ENCODE data around the gene ARGLU1.

ARGLU1 gene

DNA sequence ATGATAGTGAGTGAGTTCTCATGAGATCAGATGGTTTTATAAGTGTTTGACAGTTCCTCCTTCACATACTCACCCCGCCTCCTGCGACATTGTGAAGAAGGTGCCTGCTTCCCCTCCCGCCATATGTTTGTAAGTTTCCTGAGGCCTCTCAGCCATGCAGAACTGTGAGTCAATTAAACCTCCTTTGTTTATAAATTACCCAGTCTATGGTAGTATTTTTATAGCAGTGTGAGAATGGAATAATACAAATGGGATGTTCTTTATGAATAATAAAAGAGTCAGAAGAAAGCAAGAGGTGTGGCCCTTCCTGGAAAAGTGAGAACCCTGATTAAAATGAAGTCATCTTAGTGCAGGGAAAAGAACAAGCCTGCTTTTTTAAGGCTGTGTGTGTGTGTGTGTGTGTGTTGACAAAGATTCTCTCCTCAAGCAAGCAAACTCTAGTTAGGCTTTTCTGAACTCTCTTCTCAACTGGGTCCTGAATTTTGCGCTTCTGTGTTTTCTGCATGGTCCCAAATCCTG is 18.8 kb upstream of the ARGLU1 start:
- no peak for DNase-seq

DNA sequence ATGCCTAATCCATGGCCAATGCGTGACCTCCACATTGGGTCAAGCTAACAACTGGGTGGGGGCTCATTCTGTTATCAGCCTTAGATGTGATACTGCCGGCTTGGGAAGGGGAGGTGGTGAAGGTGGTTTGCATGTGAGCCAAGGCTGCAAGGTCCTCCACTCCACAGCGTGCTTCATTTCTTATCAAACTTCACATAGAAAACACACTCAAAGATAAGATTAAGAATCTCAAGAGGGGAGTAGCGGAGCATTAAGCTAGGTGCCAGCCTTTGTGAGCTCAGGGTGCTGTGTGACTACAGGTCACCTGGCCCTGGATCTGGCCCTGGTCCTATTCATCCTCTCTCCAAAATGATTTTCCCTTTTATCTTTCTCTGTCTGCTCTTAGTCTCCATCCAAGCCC is 13.3 kb upstream of the ARGLU1 start:
- no peak for DNase-seq

DNA sequence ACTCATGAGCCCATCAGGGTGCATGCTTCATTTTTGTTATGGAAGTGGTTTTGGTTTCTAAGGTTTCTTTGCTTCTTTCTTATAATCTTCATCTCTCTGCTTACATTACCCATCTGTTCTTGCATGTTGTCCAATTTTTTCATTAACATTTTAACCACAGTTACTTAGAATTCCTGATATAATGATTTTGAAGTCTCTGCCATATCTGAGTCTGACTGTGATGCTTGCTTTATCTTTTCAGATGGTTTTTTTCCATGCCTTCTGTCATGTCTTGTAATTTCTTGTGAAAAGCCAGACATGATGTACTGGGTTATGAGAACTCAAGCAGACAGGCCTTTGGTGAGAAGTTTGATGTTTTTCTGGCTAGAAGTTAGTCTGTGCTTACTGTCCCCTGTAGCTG is 8.0 kb upstream of the ARGLU1 start:
- DNase-seq: no peak

DNA sequence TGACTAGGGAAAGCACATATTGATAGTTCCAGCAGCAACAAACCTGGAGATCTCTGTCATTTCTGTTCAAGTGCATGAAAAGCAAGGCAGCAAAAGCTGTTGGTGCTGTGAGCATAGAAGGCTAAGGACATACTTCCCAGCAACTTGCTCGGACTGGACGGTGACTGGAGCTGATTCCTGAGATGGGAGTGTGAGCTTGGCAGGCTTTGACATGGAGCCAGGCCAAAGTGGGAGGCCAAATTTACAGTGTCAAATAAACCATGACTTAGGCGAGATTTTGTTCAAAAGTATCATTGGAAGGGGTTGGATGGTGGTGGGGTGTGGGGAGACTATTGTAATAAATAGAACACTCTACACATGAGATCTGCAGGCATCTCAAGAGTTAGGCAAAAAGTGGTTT is 5.9 kb upstream of the ARGLU1 start:
- no peak for DNase-seq

DNA sequence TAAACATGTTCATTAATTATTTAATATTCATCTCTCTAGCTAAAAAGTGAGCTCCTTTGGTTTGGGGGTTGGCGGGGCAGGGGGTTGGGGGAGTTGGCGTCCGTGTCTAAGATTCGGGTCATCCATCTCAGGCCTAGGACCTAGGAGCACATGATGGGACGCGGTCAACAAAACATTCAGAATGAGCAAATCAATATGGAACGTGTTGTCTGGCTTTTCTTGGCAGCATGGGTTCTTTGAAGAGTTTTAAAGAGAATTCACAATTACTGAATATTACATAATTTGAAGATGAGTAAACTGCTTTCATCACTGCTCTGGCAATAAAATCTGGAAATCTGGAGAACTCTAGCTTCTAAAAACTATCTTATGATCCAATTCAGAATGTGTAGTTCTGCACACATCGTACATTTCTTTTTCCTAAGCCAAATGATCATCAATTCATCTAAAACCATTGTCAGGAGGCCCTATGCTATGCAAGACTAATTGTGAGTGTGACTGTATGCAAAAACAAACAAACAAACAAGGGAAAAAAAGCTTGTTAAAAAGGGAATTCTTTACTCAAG is 5.4 kb upstream of the ARGLU1 start:
- DNase-seq: no peak

DNA sequence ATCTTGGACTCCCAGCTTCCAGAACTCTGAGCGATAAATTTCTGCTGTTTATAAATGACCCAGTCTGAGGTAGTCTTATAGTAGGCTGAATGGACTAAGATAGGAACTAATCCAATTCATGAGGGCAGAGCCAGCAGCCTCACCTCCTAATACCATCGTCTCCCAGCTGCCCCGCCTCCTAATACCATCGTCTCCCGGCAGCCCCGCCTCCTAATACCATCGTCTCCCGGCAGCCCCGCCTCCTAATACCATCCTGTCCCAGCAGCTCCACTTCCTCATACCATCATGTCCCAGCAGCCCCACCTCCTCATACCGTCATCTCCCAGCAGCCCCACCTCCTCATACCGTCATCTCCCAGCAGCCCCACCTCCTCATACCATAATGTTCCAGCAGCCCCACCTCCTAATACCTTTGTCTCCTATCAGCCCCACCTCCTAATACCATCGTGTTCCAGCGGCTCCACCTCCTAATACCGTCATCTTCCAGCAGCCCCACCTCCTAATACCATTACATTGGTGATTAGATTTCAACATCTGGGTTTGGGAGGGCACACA is 2.4 kb upstream of the ARGLU1 start:
- DNase-seq: no peak

DNA sequence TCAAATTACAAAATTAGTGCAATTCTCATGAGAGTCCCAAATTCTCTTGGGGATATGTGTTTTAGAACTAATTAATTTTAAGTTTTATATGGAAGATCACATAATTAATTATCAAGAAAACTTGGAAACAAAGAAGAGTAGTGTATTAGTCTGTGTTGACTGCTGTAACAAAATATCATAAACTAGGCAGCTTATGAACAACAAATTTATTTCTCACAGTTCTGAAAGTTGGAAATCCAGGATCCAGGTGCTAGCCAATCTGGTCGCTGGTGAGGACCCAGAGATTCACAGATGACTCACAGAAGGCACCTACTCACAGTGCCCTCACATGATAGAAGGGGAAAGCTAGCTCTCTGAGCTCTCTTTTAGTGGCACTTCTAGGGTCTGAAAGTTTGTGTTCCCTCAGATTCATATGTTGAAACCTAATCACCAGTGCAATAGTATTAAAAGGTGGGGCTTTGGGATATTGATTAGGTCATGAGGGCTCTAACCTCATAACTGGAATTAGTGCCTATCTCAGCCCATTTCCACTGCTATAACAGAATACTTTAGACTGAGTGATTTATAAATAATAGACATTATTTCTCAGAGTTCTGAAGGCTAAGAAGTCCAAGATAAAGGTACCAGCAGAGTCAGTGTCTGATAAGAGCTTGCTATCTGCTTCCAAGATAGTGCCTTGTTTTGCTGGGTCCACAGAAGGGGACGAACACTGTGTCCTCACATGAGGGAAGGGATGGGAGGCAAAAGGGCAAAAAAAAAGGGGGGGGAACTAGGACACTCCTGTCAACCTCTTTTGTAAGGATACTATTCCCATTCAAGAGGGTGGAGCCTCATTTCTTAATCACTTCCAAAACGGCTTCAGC is 1.5 kb upstream of the ARGLU1 start:
- no peak for DNase-seq

DNA sequence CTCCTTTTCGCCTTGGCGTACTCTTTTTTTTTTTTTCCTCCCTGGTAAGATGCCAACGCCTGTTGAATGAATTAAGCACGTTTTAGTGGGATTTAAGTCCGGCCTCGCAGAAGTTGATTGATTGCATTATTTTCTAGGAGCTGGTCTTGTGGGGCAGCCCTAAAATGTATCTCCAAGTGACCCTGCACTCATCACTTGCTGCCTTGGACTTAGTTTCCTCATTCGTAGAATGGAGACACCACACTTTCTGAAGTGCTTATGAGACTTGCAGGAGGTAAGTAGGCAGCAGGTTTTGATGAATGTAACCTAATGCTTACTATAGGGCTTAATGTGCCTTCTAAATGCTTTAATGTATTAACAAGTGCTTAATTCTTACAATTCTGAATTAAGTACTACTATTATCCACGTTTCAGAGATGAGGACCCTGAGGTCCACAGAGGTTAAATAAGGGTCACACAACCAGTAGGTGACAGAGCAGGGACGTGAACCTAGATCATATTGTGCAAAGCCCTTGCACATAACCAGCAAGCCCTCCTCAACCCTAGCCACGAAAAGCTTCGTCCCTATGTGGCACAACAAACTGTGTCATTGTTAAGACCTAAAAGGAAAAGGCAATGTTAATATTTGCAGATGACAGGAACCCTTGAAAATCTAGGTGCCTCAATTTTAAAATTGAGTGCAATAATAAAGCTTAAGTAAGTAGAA is 514 bp upstream of the ARGLU1 start:
- DNase-seq: no peak

DNA sequence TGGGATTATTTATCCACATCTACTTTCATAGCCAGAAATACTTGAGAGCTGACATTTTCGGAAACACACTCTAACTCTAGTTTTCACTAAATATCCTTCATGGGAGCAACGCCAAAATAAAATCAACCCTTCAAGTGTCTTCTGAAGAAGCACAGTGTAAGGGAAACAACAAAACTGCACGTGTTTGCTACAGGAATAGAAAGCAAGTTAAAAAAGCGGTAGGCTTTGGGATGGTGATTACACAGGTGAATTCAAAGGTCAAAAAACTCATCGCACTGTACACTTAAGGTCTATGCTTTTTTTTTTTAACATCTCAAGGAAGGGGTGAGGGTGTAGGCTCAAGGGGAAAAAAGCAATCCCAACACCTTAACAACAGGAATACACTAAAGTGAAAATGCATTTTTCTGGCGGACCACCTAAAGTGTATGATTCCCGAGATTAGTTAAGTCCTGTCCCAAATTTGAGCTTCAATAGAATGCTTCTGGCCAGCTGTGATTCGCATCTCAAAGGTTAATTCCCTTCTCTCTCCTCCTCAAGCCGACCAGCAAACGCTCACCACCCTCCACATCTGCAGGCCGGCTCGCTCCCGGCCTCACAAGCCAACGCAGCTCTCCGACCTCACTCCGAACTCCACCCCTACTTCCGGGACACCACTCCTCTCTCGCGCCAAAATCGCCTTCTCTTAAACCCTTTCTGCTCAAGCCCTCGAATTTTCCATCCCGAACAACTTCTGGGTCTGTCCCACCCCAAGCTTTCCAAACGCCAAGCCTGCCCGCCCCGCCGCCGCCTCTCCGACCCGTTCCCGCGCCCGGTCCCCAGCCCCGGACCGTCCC is 1.1 kb downstream of the ARGLU1 start:
- no peak for DNase-seq

DNA sequence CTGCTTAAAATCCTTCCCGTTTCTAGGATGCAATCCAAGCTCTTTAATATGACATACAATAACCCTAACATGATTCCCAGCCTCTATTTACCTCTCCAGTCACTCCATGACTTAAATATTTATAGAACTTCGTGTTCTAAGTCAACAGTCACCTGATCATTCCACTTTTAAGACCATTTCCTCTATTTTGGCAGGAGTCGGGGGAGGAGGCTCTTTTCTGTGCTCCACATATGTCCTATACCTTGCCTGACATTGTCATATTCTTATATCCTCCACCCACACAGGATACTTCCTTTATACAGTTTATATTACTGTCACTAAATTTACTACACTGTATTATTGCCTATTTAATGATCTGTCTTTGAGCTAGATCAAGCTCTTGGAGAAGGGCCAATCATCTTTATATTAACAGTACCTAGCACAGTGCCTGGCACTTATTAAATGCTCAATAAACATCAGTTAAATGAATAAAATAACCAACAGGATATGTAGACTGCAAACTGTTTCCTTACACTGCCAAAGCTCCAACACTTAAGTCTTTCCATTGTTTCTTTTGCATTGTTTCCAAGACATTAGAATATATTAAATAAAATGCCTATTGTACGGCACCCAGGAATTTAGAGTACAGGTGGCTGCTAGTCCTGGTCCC is 2.7 kb downstream of the ARGLU1 start:
- no peak for DNase-seq

DNA sequence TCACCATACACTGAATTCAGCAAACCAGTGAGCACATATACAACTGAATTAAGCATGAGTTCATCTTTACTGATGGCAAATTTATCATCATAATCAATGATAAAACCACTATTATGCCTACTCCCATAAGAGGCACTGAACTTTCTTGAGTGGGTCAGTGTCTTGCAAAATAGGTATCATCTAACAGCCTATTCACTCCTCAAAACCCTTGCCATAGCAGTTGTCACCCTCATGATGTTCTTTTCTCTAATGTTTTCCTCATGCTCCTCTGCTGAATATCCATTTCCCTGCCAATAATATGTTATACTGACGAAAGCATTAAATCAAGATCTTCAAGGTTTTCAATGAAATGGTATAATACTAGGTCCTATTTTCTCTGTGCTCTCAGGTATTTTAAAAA is 5.6 kb downstream of the ARGLU1 start:
- DNase-seq: no peak

DNA sequence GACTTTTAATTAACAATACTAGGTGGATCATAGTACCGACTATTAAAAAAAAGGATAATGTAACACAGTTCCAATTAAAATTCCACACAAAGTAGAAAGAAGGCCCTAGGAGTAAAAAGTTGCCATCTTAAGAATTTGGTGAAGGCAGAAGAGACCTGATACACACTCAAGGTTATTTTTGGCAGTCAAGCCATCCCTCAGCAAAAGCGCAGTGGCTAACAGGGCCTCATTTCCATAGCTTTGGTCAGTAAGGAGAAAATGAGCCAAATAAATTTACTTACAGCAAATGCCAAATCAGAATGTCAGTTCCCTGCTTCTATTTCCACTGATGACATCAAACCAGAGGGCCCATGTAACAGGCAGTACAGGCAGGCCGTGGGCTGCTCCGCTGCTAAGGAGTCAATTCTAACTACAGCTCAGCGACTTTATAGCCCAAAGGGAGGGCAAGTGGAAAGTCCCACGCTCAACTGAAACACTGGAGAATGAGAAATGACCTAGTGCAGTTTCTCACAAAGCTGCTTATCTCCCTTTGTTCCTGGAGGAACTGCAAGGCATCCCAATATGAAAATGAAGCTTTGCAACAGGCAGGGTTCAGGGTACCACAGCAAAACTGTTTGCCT is 6.3 kb downstream of the ARGLU1 start:
- DNase-seq: no peak

DNA sequence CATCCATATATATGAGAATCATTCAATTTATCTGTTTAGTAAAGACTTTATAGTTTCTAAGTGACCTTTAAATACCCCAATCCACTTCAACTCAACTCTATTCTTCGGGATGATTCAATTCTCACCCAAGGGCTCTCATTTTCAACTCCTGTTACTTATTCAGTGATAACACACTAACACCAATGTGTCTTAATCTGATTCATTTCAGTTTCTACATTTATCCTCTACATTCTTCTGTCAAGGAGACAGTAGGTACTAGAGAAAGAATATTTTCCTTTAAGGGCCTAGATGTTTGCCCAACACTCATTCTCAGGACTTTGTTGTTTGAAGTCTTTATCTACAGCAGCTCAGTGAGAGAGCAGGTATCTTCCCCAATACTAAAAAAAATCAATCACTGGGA is 7.1 kb downstream of the ARGLU1 start:
- no peak for DNase-seq

DNA sequence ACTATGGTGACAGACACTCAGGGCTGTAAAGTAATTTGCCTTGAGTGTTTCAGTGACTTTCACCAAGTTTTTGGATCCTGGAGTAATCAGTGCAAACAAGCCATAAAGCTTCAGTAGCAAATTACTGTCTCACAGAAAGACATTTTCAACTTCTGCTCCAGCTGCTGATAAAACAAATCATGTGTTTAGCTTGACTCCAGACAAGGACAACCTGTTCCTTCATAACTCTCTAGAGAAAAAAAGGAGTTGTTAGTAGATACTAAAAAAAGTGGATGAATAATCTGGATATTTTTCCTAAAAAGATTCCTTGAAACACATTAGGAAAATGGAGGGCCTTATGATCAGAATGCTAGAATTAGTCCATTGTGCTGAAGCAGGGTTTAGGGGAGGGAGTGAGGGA is 9.4 kb downstream of the ARGLU1 start:
- DNase-seq: no peak

DNA sequence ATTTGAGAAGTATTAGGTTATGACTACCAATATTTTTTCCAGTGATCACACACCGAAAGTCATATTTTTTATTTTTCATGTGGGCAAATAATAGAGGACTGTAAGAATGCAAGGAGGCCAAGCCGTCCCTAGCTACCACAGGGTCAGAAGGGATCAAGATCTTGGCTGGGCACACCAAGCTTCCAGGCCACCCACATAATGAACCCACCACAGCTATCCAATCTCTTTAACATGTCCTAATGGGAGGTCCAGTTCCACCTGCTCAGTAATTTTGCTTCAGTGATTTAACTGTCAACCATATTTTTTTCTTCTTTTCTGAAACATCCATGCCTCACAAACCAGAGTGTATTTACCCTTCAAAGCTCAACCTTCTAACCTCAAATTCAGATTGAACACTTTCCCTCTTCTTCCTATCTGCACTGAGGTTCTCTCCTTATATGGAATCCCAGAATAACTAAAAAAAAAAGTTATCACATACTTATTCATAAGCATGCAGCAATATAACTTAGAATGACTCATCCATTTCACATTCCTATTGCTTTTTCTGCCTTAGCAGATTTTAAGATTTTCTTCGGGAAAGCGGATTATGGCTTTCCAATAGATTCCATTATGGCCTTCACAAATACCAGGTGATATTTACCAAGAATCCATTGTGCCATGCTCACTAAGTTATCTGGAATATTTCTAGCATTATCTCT is 12.2 kb downstream of the ARGLU1 start:
- DNase-seq: no peak

DNA sequence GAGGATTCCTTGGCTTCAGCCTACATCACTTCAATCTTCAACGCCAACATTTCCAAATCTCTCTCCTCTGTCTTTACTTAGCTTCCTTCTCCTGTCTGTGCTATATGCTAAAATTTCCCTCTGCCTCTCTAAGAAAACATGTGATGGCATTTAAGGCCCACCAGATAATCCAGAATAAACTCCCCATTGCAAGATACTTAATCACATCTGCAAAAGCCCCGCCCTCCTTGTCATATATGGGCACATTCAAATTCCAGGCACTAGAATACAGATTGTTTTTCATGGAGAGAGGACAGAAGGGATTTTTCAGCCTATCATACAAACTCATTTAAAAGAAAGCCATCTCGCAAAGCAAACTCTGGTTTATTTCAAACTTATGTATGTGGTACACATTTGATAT is 16.2 kb downstream of the ARGLU1 start:
- no peak for DNase-seq

DNA sequence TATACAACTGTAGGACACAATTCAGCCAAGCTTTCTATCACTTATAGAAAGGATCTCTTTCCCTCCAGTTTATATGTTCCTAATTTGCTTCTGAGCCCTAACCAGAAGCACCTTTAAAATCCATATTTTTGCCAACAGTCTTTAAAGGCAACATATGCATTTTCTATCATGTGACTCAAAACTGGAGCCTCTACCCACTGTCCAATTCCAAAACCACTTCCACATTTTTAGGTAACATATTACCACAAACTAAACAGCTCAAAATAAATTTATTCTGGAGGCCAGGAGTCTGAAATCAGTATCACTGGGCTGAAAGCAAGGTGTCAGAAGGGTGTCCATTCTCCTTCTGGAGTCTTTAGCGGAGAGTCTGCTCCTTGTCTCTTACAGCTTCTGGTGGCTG is 16.6 kb downstream of the ARGLU1 start:
- no peak for DNase-seq

DNA sequence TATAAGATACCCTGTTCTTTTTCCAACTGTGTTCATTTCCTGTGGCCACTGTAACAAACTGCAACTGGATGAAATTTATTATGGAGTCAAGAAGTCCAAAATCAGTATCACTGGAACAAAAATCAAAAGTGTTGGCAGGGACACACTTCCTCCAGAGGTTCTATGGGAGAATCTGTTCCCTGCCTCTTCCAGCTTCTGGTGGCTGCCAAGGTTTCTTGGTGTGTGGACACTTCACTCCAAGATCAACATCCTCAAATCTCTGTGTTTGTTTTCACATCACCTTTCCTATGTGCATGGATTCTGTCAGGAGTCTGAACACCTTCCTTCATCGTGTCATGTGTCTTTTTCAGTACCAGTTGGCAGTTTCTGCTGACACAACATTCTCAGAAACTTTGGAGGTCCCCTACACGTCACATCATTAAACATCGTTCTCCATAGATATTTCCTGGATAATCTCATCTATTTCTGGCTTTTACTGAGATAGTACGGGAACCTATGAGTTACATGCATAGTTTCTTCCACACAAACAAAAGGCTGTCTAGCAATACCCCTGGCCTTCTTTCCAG is 17.3 kb downstream of the ARGLU1 start:
- DNase-seq: no peak

DNA sequence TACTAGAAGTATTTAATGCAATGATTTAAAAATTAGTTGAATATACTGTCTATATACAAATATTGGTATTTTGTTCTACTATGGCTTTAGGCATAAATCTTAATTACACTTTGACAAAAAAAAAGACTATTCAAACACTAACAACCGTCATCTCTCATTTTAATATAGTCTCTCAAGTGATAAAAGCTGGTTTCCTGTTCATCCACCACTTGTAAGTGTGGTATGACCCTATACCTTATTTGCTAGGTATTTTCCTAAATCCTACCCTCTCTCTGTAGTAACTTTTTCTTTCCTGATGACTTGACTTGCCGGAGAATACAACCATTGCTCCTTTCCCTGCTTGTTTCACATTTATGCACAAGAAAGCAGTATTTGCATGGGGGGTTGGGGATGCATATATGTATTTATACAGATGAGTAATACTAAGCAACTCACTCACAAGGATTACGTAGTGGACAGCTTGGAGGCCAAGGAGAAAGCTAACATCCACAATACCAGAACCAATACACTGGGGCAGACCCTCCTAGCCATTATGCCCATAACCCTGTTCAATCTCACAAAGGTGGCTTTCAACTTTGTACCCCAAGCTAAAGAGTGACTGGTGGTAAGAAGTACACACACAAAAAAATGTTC is 19.8 kb downstream of the ARGLU1 start:
- no peak for DNase-seq

DNA sequence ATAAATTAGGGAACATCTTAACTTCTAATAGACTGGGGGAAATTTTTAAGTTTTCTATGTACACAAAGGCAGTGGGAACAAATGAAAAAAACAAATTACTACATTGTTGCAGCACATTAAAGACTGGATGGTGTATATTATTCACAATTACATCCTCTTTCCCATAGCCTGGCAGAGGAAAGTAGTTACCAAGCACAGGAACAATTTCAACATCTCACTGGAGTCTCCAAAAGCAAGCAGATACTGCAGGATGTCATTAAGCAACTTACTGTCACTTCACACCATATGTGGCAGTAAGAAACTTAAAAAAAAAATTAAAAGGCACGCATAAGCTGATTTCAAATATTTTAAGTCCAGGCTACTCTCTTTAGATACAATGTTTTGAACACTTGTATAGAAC is 26.1 kb downstream of the ARGLU1 start:
- no peak for DNase-seq

Measured in cerebellar nuclear complex (tissue), 1 donor.